ENCODE measurements around the gene HGF.
"Not testable (repeated sequence)": the region's sequence is repeated elsewhere in the genome, so short reads cannot be mapped to it uniquely, and the experiment has no call there.

The HGF gene

GRCh38 chr7:81769891-81770727 lies at the start of gene HGF:
TSS of gene HGF (minus strand) at chr7:81770047. CDS start at chr7:81769971, 76 bp downstream.
- DNase-seq, result no peak

- DNase-seq, result no peak
Observed at GRCh38 chr7:81816312-81816711, 46.5 kb upstream of the HGF start.

GRCh38 chr7:81812866-81813476 lies 43.1 kb upstream of the HGF start:
- not testable (repeated sequence) for DNase-seq

GRCh38 chr7:81811956-81812865 lies 42.4 kb upstream of the HGF start:
- DNase-seq, result no peak

- DNase-seq, result no peak
Observed at GRCh38 chr7:81810476-81811155, 40.8 kb upstream of the HGF start.

- DNase-seq, result not testable (repeated sequence)
Observed at GRCh38 chr7:81808310-81808709, 38.5 kb upstream of the HGF start.

- no peak for DNase-seq
Observed at GRCh38 chr7:81803267-81803666, 33.4 kb upstream of the HGF start.

GRCh38 chr7:81802251-81802650 lies 32.4 kb upstream of the HGF start:
- no peak for DNase-seq

GRCh38 chr7:81801532-81801931 lies 31.7 kb upstream of the HGF start:
- DNase-seq, result no peak

- no peak for DNase-seq
Observed at GRCh38 chr7:81791568-81792518, 22.0 kb upstream of the HGF start.

- no peak for DNase-seq
Observed at GRCh38 chr7:81790686-81791085, 20.8 kb upstream of the HGF start.

GRCh38 chr7:81790120-81790500 lies 20.3 kb upstream of the HGF start:
- DNase-seq, result no peak

GRCh38 chr7:81789406-81790119 lies 19.7 kb upstream of the HGF start:
- DNase-seq, result no peak

- no peak for DNase-seq
Observed at GRCh38 chr7:81788246-81788645, 18.4 kb upstream of the HGF start.

GRCh38 chr7:81783818-81784217 lies 14.0 kb upstream of the HGF start:
- DNase-seq, result no peak

- DNase-seq, result no peak
Observed at GRCh38 chr7:81780914-81781693, 11.3 kb upstream of the HGF start.

GRCh38 chr7:81779706-81780105 lies 9.9 kb upstream of the HGF start:
- DNase-seq, result no peak

- no peak for DNase-seq
Observed at GRCh38 chr7:81777697-81778096, 7.8 kb upstream of the HGF start.

GRCh38 chr7:81776948-81777630 lies 7.2 kb upstream of the HGF start:
- no peak for DNase-seq

GRCh38 chr7:81776161-81776560 lies 6.3 kb upstream of the HGF start:
- DNase-seq, result no peak

Data from NCI-H1048 (cell line).